Caco-2 (cell line): ENCODE measurements around the gene GALNS. TPM values are rescaled to one million over a fixed set of nuclear protein-coding genes. Genes with fewer than 3 reads are reported as not detected.

Experiments used
- BruUV-seq: library from RNA; stranded (reverse); fragments of 400-500 nt; replicated peaks from 2 replicates; lab custom pipeline; 2021; lab: Mats Ljungman, UMichigan
- CTCF ChIA-PET: fragments of 300-600 bp; sonication (Branson Sonifier 250); formaldehyde crosslinking; loops from one replicate; lab custom pipeline; 2022; ENCODE audit warnings: antibody characterized with exemption; lab: Charles Lee
- POLR2A ChIA-PET: fragments of 300-600 bp; sonication (Branson Sonifier 250); formaldehyde crosslinking; loops from one replicate; lab custom pipeline; 2022; ENCODE audit warnings: antibody characterized with exemption; lab: Charles Lee
- DNase-seq, 2 experiments: peaks; one replicate each; pipeline versions ENCODE4 v3.0.0 to v3.0.0-alpha.2; 2020 to 2022
- H3K27me3 ChIP-seq: replicated peaks from 2 replicates; pipeline ENCODE4 v1.6.0; 2011; ENCODE audit warnings: low read length; ENCODE audit not compliant: control insufficient read depth, insufficient read depth
- H3K36me3 ChIP-seq: 2 replicates; pipeline ENCODE4 v1.5.1; 2011; ENCODE audit warnings: low read length; ENCODE audit not compliant: control insufficient read depth, insufficient read depth
- H3K4me1 ChIP-seq: fragments of 250-450 bp; sonication (Bioruptor Pico); 2 replicates; pipeline ENCODE4 v1.5.1; 2020; ENCODE audit warnings: mild to moderate bottlenecking
- H3K4me3 ChIP-seq: 2 replicates; pipeline ENCODE4 v1.5.1; 2011; ENCODE audit warnings: low read depth, mild to moderate bottlenecking, control low read depth, low read length
- H3K9me3 ChIP-seq: fragments of 250-450 bp; sonication (Bioruptor Pico); 2 replicates; pipeline ENCODE4 v1.5.1; 2020; ENCODE audit warnings: mild to moderate bottlenecking, moderate library complexity
- H3K27ac Mint-ChIP-seq: one replicate; pipeline ENCODE4 v1.8.0; 2022; ENCODE audit warnings: mixed read lengths; ENCODE audit not compliant: unreplicated experiment
- H3K27me3 Mint-ChIP-seq: one replicate; pipeline ENCODE4 v1.8.0; 2022; ENCODE audit warnings: mixed read lengths; ENCODE audit not compliant: insufficient read depth, unreplicated experiment
- H3K36me3 Mint-ChIP-seq: one replicate; pipeline ENCODE4 v1.8.0; 2022; ENCODE audit warnings: mild to moderate bottlenecking, mixed read lengths; ENCODE audit not compliant: insufficient read depth, unreplicated experiment
- H3K4me1 Mint-ChIP-seq: one replicate; pipeline ENCODE4 v1.8.0; 2022; ENCODE audit warnings: low read depth, mixed read lengths; ENCODE audit not compliant: unreplicated experiment
- H3K4me3 Mint-ChIP-seq: one replicate; pipeline ENCODE4 v1.8.0; 2022; ENCODE audit warnings: mild to moderate bottlenecking, moderate library complexity, mixed read lengths; ENCODE audit not compliant: unreplicated experiment
- H3K9me3 Mint-ChIP-seq: one replicate; pipeline ENCODE4 v1.8.0; 2022; ENCODE audit warnings: mixed read lengths; ENCODE audit not compliant: unreplicated experiment
- intact Hi-C: fragments of 100-400 bp; cut with micrococcal nuclease; formaldehyde crosslinking; loops from one replicate; pipeline ENCODE4 v1.10.0; 2022; ENCODE audit not compliant: unreplicated experiment
- total RNA-seq: library from RNA; stranded (reverse); gene quantifications from 2 replicates; pipeline ENCODE4 v1.2.3, GENCODE V29; 2022
- TF ChIP-seq, protein P1 (sequence below), 2 experiments: fragments of 200-600 bp in 1 of 2; IDR thresholded peaks; 1 replicate in 1 of 2; 2 replicates in 1 of 2; pipeline versions ENCODE4 v1.5.1 to v1.8.0; 2011 to 2022; ENCODE audit warnings: antibody characterized with exemption in 1 of 2, control low read depth in 1 of 2, inconsistent platforms in 1 of 2, low read depth in 1 of 2, low read length in 1 of 2, mild to moderate bottlenecking in 1 of 2, moderate library complexity in 1 of 2; ENCODE audit not compliant: insufficient read depth in 1 of 2, severe bottlenecking in 1 of 2, unreplicated experiment in 1 of 2

Gene GALNS
- total RNA-seq, 1 experiment from 2014 or later, result 57.8 TPM

- ChIA-PET CTCF (interaction anchor here (0.5 to 2.4 kb wide), 14 partner anchors 17 to 488 kb away, joined by 3 to 18 read pairs (median 4); partner anchors contain the start of genes APRT and PIEZO1), POLR2A (interaction anchor here (0.6 to 2.1 kb wide), 3 partner anchors 39 to 390 kb away, joined by 3 to 13 read pairs (median 4); partner anchors contain the start of gene APRT)
- H3K4me3 Mint-ChIP-seq, result peak overlapping the region; percentile 95
- peaks cover 18% of the 10 kb centered on the region for H3K4me1 Mint-ChIP-seq
- TSS peak; percentile 50 for BruUV-seq
- peak; percentile 83 to 86 for DNase-seq
- peaks cover 28% of the 10 kb centered on the region for H3K36me3 Mint-ChIP-seq
- Histone ChIP-seq H3K36me3 (0 out of 2 replicates have a peak, but pooled peaks cover 6% of the 10 kb centered on the region), H3K4me1 (peaks cover 11% of the 10 kb centered on the region), H3K4me3 (peak overlapping the region; percentile 86), H3K27me3 (no peaks in the 10 kb centered on the region), H3K9me3 (no peaks in the 10 kb centered on the region)
- H3K9me3 Mint-ChIP-seq, result no peaks in the 10 kb centered on the region
- TF ChIP-seq, protein P1, sequence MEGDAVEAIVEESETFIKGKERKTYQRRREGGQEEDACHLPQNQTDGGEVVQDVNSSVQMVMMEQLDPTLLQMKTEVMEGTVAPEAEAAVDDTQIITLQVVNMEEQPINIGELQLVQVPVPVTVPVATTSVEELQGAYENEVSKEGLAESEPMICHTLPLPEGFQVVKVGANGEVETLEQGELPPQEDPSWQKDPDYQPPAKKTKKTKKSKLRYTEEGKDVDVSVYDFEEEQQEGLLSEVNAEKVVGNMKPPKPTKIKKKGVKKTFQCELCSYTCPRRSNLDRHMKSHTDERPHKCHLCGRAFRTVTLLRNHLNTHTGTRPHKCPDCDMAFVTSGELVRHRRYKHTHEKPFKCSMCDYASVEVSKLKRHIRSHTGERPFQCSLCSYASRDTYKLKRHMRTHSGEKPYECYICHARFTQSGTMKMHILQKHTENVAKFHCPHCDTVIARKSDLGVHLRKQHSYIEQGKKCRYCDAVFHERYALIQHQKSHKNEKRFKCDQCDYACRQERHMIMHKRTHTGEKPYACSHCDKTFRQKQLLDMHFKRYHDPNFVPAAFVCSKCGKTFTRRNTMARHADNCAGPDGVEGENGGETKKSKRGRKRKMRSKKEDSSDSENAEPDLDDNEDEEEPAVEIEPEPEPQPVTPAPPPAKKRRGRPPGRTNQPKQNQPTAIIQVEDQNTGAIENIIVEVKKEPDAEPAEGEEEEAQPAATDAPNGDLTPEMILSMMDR (IDR thresholded peaks at IDR 0.05; ENCODE audit: insufficient read depth in 1 of 2, low read depth in 1 of 2, low read length in 1 of 2, severe bottlenecking in 1 of 2, unreplicated experiment in 1 of 2), result peak; percentile 64 to 96
- no peaks in the 10 kb centered on the region for H3K27me3 Mint-ChIP-seq
- peak overlapping the region; percentile 98 for H3K27ac Mint-ChIP-seq
- intact Hi-C loops, result loop anchor here (1.0 to 5.0 kb wide), 3 partner anchors 42 to 361 kb away; no protein-coding TSS in a partner anchor
Measured at GRCh38 chr16:88857728-88858339, 1.1 kb upstream of the GALNS start.

GRCh38 chr16:88856122-88856827 is 472 bp downstream of the GALNS start:
- intact Hi-C loops, result loop anchor here (5.0 kb wide), 1 partner anchor 359 kb away; no protein-coding TSS in a partner anchor
- Mint-ChIP-seq H3K36me3 (peaks cover 34% of the 10 kb centered on the region), H3K27ac (peak overlapping the region; percentile 98), H3K4me3 (peak overlapping the region; percentile 95), H3K4me1 (peaks cover 18% of the 10 kb centered on the region), H3K27me3 (no peaks in the 10 kb centered on the region), H3K9me3 (no peaks in the 10 kb centered on the region)
- TF ChIP-seq, protein P1 (IDR thresholded peaks at IDR 0.05; ENCODE audit: insufficient read depth in 1 of 2, low read depth in 1 of 2, low read length in 1 of 2, severe bottlenecking in 1 of 2, unreplicated experiment in 1 of 2), result no peak
- BruUV-seq, result no TSS peak
- peaks cover 11% of the 10 kb centered on the region for H3K4me1 ChIP-seq
- no peaks in the 10 kb centered on the region for H3K9me3 ChIP-seq
- POLR2A ChIA-PET, result interaction anchor here (0.6 to 2.1 kb wide), 3 partner anchors 12 to 44 kb away, joined by 3 to 13 read pairs (median 3); partner anchors contain the start of gene APRT
- H3K4me3 ChIP-seq, result peak overlapping the region; percentile 86
- H3K27me3 ChIP-seq, result no peaks in the 10 kb centered on the region
- CTCF ChIA-PET, result interaction anchor here (0.8 to 2.4 kb wide), 4 partner anchors 10 to 119 kb away, joined by 3 to 18 read pairs (median 11); partner anchors contain the start of gene APRT
- 0 out of 2 replicates have a peak, but pooled peaks cover 6% of the 10 kb centered on the region for H3K36me3 ChIP-seq
- DNase-seq, result peak; percentile 58 to 74

GRCh38 chr16:88855736-88856121 is 1.0 kb downstream of the GALNS start:
- intact Hi-C loops, result loop anchor here (5.0 kb wide), 1 partner anchor 358 kb away; no protein-coding TSS in a partner anchor
- Histone ChIP-seq H3K4me1 (peaks cover 11% of the 10 kb centered on the region), H3K27me3 (no peaks in the 10 kb centered on the region), H3K4me3 (peak overlapping the region; percentile 86), H3K36me3 (0 out of 2 replicates have a peak, but pooled peaks cover 6% of the 10 kb centered on the region), H3K9me3 (no peaks in the 10 kb centered on the region)
- DNase-seq, result no peak
- ChIA-PET POLR2A (no interaction called here), CTCF (no interaction called here)
- TF ChIP-seq, protein P1 (IDR thresholded peaks at IDR 0.05; ENCODE audit: insufficient read depth in 1 of 2, low read depth in 1 of 2, low read length in 1 of 2, severe bottlenecking in 1 of 2, unreplicated experiment in 1 of 2), result no peak
- Mint-ChIP-seq H3K4me3 (peak overlapping the region; percentile 95), H3K9me3 (no peaks in the 10 kb centered on the region), H3K27ac (peak overlapping the region; percentile 87), H3K27me3 (no peaks in the 10 kb centered on the region), H3K4me1 (peaks cover 18% of the 10 kb centered on the region), H3K36me3 (peaks cover 34% of the 10 kb centered on the region)
- BruUV-seq, result TSS peak; percentile 25
